ENCODE data around the gene PLCB2.

DNA sequence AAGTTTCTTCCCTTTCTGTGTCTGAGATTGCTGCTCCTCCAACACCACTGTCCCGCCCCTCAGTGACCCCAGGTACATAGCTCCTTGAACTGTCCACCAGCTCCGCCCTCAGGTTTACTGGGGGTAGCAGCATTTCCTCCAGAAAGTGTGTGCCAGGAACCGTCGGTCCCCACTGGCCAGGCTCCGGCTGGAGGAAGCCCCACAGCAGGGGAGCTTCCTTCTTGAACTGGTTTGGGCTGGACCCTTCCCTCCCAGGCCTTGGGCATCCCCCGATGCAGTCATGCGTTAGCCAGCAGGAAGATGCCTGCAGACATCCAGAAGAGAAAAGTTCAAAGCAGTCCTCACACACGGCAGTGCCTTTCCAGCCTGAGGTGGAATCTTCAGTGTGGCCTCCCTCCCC lies 49.2 kb downstream of the PLCB2 start:
- TF ChIP-seq ZNF544 (tag by site-specific recombination; IDR thresholded peaks at IDR 0.05) (no peak), ZBTB10 (tag by site-specific recombination; IDR thresholded peaks at IDR 0.05) (no peak), ZNF791 (tag by site-specific recombination; IDR thresholded peaks at IDR 0.05) (no peak)
- TF ChIP-seq, protein P1, sequence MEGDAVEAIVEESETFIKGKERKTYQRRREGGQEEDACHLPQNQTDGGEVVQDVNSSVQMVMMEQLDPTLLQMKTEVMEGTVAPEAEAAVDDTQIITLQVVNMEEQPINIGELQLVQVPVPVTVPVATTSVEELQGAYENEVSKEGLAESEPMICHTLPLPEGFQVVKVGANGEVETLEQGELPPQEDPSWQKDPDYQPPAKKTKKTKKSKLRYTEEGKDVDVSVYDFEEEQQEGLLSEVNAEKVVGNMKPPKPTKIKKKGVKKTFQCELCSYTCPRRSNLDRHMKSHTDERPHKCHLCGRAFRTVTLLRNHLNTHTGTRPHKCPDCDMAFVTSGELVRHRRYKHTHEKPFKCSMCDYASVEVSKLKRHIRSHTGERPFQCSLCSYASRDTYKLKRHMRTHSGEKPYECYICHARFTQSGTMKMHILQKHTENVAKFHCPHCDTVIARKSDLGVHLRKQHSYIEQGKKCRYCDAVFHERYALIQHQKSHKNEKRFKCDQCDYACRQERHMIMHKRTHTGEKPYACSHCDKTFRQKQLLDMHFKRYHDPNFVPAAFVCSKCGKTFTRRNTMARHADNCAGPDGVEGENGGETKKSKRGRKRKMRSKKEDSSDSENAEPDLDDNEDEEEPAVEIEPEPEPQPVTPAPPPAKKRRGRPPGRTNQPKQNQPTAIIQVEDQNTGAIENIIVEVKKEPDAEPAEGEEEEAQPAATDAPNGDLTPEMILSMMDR (tag by site-specific recombination; IDR thresholded peaks at IDR 0.05) = no peak
